GM21367 (cell line): ENCODE results near the gene TMEM139.
A peak's percentile ranks its signal among the peaks of the same experiment; 100 is the strongest.
"Not testable (repeated sequence)": the region's sequence is repeated elsewhere in the genome, so short reads cannot be mapped to it uniquely, and the experiment has no call there.

Experiments used
- ATAC-seq: cut with Tn5 transposase; IDR thresholded peaks from one replicate; pipeline ENCODE4 v1.9.1; 2021; ENCODE audit not compliant: unreplicated experiment

The TMEM139 gene

GRCh38 chr7:143287935-143288826 lies 3.4 kb downstream of the TMEM139 start, which contains the start of gene CASP2:
CASP2 (plus strand) TSS chr7:143288351; CDS start chr7:143288456, 105 bp downstream.
- ATAC-seq = peak; percentile 83

- ATAC-seq = no peak
Observed at GRCh38 chr7:143288836-143289235, 4.1 kb downstream of the TMEM139 start.

- no peak for ATAC-seq
Observed at GRCh38 chr7:143289421-143289820, 4.7 kb downstream of the TMEM139 start.

- ATAC-seq = not testable (repeated sequence)
Observed at GRCh38 chr7:143289888-143290287, 5.1 kb downstream of the TMEM139 start.

- ATAC-seq = no peak
Observed at GRCh38 chr7:143290293-143290692, 5.5 kb downstream of the TMEM139 start.

GRCh38 chr7:143292876-143293275 lies 8.1 kb downstream of the TMEM139 start:
- no peak for ATAC-seq

- ATAC-seq = no peak
Observed at GRCh38 chr7:143295870-143296269, 11.1 kb downstream of the TMEM139 start.

GRCh38 chr7:143296686-143297085 lies 11.9 kb downstream of the TMEM139 start:
- no peak for ATAC-seq

- no peak for ATAC-seq
Observed at GRCh38 chr7:143299346-143299745, 14.6 kb downstream of the TMEM139 start.

GRCh38 chr7:143299840-143300239 lies 15.1 kb downstream of the TMEM139 start:
- no peak for ATAC-seq

- ATAC-seq = no peak
Observed at GRCh38 chr7:143300959-143301935, 16.5 kb downstream of the TMEM139 start.

GRCh38 chr7:143303733-143304132 lies 19.0 kb downstream of the TMEM139 start:
- ATAC-seq = no peak

GRCh38 chr7:143304938-143305337 lies 20.2 kb downstream of the TMEM139 start:
- ATAC-seq = no peak

GRCh38 chr7:143305423-143306070 lies 20.8 kb downstream of the TMEM139 start:
- ATAC-seq = no peak

GRCh38 chr7:143308632-143309031 lies 23.9 kb downstream of the TMEM139 start:
- ATAC-seq = no peak

GRCh38 chr7:143314127-143314526 lies 29.4 kb downstream of the TMEM139 start:
- ATAC-seq = no peak

- ATAC-seq = no peak
Observed at GRCh38 chr7:143315776-143316175, 31.0 kb downstream of the TMEM139 start, which contains the start of gene CLCN1. CLCN1 (plus strand) TSS chr7:143316111; CDS start chr7:143316213, 102 bp downstream.

- ATAC-seq = no peak
Observed at GRCh38 chr7:143316492-143316891, 31.7 kb downstream of the TMEM139 start.

- no peak for ATAC-seq
Observed at GRCh38 chr7:143318661-143319060, 33.9 kb downstream of the TMEM139 start.

GRCh38 chr7:143320620-143321019 lies 35.9 kb downstream of the TMEM139 start:
- no peak for ATAC-seq

GRCh38 chr7:143321242-143321641 lies 36.5 kb downstream of the TMEM139 start:
- ATAC-seq = no peak
